GM21447 (cell line): ENCODE measurements around the gene HPSE2.

ENCODE experiments used
- ATAC-seq: cut with Tn5 transposase; IDR thresholded peaks from one replicate; pipeline ENCODE4 v1.9.1; 2021; ENCODE audit not compliant: unreplicated experiment

HPSE2 gene

GRCh38 chr10:98469001-98469931 is 766.4 kb downstream of the HPSE2 start:
- no peak for ATAC-seq

GRCh38 chr10:98467506-98468318 is 767.9 kb downstream of the HPSE2 start:
- ATAC-seq: peak; percentile 82

- ATAC-seq: no peak
These were observed 768.7 kb downstream of the HPSE2 start for GRCh38 chr10:98466861-98467505.

- no peak for ATAC-seq
These were observed 769.8 kb downstream of the HPSE2 start for GRCh38 chr10:98465866-98466265.

- ATAC-seq: no peak
These were observed 771.5 kb downstream of the HPSE2 start for GRCh38 chr10:98463976-98464754.

GRCh38 chr10:98463016-98463415 is 772.6 kb downstream of the HPSE2 start:
- ATAC-seq: no peak

GRCh38 chr10:98461500-98461842 is 774.2 kb downstream of the HPSE2 start:
- no peak for ATAC-seq

GRCh38 chr10:98460837-98461499 is 774.7 kb downstream of the HPSE2 start:
- ATAC-seq: no peak

- ATAC-seq: no peak
These were observed 776.6 kb downstream of the HPSE2 start for GRCh38 chr10:98458809-98459784.

GRCh38 chr10:98457721-98458120 is 777.9 kb downstream of the HPSE2 start:
- no peak for ATAC-seq

GRCh38 chr10:98456686-98457482 is 778.8 kb downstream of the HPSE2 start:
- ATAC-seq: no peak

- no peak for ATAC-seq
These were observed 779.5 kb downstream of the HPSE2 start for GRCh38 chr10:98456043-98456570.

- ATAC-seq: no peak
These were observed 781.9 kb downstream of the HPSE2 start for GRCh38 chr10:98453729-98454128.

- ATAC-seq: no peak
These were observed 785.0 kb downstream of the HPSE2 start for GRCh38 chr10:98450618-98451017.

GRCh38 chr10:98449287-98449686 is 786.4 kb downstream of the HPSE2 start:
- no peak for ATAC-seq

- peak; percentile 77 for ATAC-seq
These were observed 788.9 kb downstream of the HPSE2 start, which contains the start of gene HPS1 for GRCh38 chr10:98446661-98447221. HPS1 (minus strand) TSS chr10:98446935; CDS start chr10:98443240, 3,695 bp downstream.

GRCh38 chr10:98446151-98446660 is 789.4 kb downstream of the HPSE2 start:
- ATAC-seq: peak; percentile 44
